GM12878 (cell line): ENCODE measurements around the gene GPR153.

Experiments used
- BMI1 ChIP-seq: fragments of 450-650 bp; IDR thresholded peaks from 2 replicates; pipeline ENCODE4 v1.6.1; 2016; ENCODE audit warnings: mild to moderate bottlenecking, moderate library complexity, borderline replicate concordance
- CBX3 ChIP-seq: fragments of 200-600 bp; sonication (generic); IDR thresholded peaks from 2 replicates; pipeline ENCODE4 v1.6.1; 2016; ENCODE audit warnings: low read depth, borderline replicate concordance
- CTCF ChIP-seq, 3 experiments: IDR thresholded peaks in 2 of 3; conservative IDR thresholded peaks in 1 of 3; 2 replicates each; pipeline ENCODE4 v1.5.1; 2011; ENCODE audit warnings: low read depth in 3 of 3, low read length in 3 of 3, mild to moderate bottlenecking in 3 of 3, control low read depth in 2 of 3, moderate library complexity in 2 of 3, inconsistent platforms in 1 of 3, mixed read lengths in 1 of 3; ENCODE audit not compliant: control insufficient read depth in 2 of 3, insufficient read depth in 1 of 3; ENCODE audit errors: extremely low read depth in 1 of 3
- ETV6 ChIP-seq, 2 experiments: fragments of 450-650 bp in 1 of 2; IDR thresholded peaks in 1 of 2; conservative IDR thresholded peaks in 1 of 2; 2 replicates each; pipeline ENCODE4 v1.6.1; 2014; ENCODE audit warnings: antibody characterized with exemption in 1 of 2, borderline replicate concordance in 1 of 2, low read depth in 1 of 2, mild to moderate bottlenecking in 1 of 2, moderate library complexity in 1 of 2
- KAT2A ChIP-seq: conservative IDR thresholded peaks from 2 replicates; pipeline ENCODE4 v1.6.1; 2011; ENCODE audit warnings: low read depth, low read length; ENCODE audit not compliant: control insufficient read depth
- MTA3 ChIP-seq: IDR thresholded peaks from 2 replicates; pipeline ENCODE4 v1.6.1; 2012; ENCODE audit warnings: low read length, inconsistent platforms, borderline replicate concordance
- MYC ChIP-seq: IDR thresholded peaks from 2 replicates; pipeline ENCODE4 v1.6.1; 2011; ENCODE audit warnings: mild to moderate bottlenecking, low read length, moderate library complexity, inconsistent platforms; ENCODE audit not compliant: insufficient read depth, insufficient replicate concordance, insufficient read length, severe bottlenecking
- NFYB ChIP-seq: IDR thresholded peaks from 2 replicates; pipeline ENCODE4 v1.6.1; 2011; ENCODE audit warnings: low read depth, mild to moderate bottlenecking, low read length, improper control_type of control experiment, moderate library complexity; ENCODE audit not compliant: insufficient read depth
- TCF12 ChIP-seq: IDR thresholded peaks from 2 replicates; pipeline ENCODE4 v1.6.1; 2011; ENCODE audit warnings: low read depth, mild to moderate bottlenecking, low read length
- USF2 ChIP-seq: IDR thresholded peaks from 2 replicates; pipeline ENCODE4 v1.6.1; 2011; ENCODE audit warnings: low read depth, low read length, improper control_type of control experiment, borderline replicate concordance
- YY1 ChIP-seq: IDR thresholded peaks from 2 replicates; pipeline ENCODE4 v1.6.1; 2011; ENCODE audit warnings: low read depth, mild to moderate bottlenecking, low read length
- ZBTB11 ChIP-seq: fragments of 450-650 bp; formaldehyde crosslinking; IDR thresholded peaks from 2 replicates; pipeline ENCODE4 v1.5.0; 2022; ENCODE audit warnings: mild to moderate bottlenecking, missing genetic modification characterization
- TF ChIP-seq, protein P1 (sequence below): IDR thresholded peaks from 2 replicates; pipeline ENCODE4 v1.6.1; 2012; ENCODE audit warnings: mild to moderate bottlenecking, low read depth, low read length
- TF ChIP-seq, protein P2 (sequence below): fragments of 450-650 bp; IDR thresholded peaks from 2 replicates; pipeline ENCODE4 v1.6.1; 2017; ENCODE audit warnings: antibody characterized with exemption, mild to moderate bottlenecking, moderate library complexity

DNA sequence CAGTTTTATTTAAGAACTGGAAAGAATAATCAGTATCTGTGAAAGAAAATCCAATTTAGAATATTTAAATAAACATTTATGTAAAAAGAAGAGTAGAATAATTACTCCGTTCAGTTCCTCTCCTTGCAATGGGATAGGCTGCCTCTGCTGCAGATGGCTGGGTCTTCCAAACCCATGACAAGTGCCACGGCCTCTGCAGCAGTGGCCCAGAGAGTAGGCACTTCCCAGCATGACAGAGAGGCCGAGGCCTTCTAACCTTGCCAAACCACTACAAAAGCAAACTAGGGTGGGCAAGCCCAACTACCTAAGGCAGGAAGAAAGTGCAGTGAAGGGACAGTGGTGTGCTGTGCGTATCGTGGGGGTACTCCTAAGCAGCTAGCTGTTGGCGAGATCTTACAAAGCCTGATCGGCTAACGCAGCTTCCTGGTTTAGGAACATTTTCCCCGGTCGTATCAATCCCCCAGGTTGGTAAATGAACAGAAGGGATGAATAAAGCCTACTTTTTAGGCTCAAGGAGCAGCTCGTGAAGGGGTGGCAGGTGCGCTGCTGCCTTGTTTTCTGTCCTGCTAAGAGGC is 39.6 kb downstream of the GPR153 start:
- no peak for TF ChIP-seq CTCF (IDR thresholded peaks at IDR 0.05 in 2 of 3, conservative IDR thresholded peaks at IDR 0.05 in 1 of 3; ENCODE audit: control insufficient read depth in 2 of 3, extremely low read depth in 1 of 3, insufficient read depth in 1 of 3, low read depth in 3 of 3, low read length in 3 of 3)
- TF ChIP-seq MTA3: no peak
- TF ChIP-seq BMI1: no peak
- TF ChIP-seq CBX3: no peak
- TF ChIP-seq, protein P1, sequence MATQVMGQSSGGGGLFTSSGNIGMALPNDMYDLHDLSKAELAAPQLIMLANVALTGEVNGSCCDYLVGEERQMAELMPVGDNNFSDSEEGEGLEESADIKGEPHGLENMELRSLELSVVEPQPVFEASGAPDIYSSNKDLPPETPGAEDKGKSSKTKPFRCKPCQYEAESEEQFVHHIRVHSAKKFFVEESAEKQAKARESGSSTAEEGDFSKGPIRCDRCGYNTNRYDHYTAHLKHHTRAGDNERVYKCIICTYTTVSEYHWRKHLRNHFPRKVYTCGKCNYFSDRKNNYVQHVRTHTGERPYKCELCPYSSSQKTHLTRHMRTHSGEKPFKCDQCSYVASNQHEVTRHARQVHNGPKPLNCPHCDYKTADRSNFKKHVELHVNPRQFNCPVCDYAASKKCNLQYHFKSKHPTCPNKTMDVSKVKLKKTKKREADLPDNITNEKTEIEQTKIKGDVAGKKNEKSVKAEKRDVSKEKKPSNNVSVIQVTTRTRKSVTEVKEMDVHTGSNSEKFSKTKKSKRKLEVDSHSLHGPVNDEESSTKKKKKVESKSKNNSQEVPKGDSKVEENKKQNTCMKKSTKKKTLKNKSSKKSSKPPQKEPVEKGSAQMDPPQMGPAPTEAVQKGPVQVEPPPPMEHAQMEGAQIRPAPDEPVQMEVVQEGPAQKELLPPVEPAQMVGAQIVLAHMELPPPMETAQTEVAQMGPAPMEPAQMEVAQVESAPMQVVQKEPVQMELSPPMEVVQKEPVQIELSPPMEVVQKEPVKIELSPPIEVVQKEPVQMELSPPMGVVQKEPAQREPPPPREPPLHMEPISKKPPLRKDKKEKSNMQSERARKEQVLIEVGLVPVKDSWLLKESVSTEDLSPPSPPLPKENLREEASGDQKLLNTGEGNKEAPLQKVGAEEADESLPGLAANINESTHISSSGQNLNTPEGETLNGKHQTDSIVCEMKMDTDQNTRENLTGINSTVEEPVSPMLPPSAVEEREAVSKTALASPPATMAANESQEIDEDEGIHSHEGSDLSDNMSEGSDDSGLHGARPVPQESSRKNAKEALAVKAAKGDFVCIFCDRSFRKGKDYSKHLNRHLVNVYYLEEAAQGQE: no peak
- TF ChIP-seq ETV6 (conservative IDR thresholded peaks at IDR 0.05 in 1 of 2, IDR thresholded peaks at IDR 0.05 in 1 of 2; ENCODE audit: borderline replicate concordance in 1 of 2, low read depth in 1 of 2): no peak
- no peak for TF ChIP-seq USF2
- no peak for TF ChIP-seq YY1
- TF ChIP-seq, protein P2, sequence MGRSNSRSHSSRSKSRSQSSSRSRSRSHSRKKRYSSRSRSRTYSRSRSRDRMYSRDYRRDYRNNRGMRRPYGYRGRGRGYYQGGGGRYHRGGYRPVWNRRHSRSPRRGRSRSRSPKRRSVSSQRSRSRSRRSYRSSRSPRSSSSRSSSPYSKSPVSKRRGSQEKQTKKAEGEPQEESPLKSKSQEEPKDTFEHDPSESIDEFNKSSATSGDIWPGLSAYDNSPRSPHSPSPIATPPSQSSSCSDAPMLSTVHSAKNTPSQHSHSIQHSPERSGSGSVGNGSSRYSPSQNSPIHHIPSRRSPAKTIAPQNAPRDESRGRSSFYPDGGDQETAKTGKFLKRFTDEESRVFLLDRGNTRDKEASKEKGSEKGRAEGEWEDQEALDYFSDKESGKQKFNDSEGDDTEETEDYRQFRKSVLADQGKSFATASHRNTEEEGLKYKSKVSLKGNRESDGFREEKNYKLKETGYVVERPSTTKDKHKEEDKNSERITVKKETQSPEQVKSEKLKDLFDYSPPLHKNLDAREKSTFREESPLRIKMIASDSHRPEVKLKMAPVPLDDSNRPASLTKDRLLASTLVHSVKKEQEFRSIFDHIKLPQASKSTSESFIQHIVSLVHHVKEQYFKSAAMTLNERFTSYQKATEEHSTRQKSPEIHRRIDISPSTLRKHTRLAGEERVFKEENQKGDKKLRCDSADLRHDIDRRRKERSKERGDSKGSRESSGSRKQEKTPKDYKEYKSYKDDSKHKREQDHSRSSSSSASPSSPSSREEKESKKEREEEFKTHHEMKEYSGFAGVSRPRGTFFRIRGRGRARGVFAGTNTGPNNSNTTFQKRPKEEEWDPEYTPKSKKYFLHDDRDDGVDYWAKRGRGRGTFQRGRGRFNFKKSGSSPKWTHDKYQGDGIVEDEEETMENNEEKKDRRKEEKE: no peak
- TF ChIP-seq TCF12: no peak
- no peak for TF ChIP-seq NFYB
- TF ChIP-seq KAT2A: no peak
- no peak for TF ChIP-seq MYC
- no peak for TF ChIP-seq ZBTB11
